ENCODE results near the gene THY1.

- TF ChIP-seq POLR2AphosphoS5 (IDR thresholded peaks at IDR 0.05; ENCODE audit: low read depth, low read length) (no peak), CTCF (IDR thresholded peaks at IDR 0.05; ENCODE audit: control extremely low read depth in 1 of 3, insufficient read depth in 1 of 3, low read depth in 1 of 3, low read length in 3 of 3) (no peak), POLR2A (IDR thresholded peaks at IDR 0.05; ENCODE audit: control extremely low read depth in 1 of 2, low read depth in 2 of 2, low read length in 2 of 2) (no peak), GABPA (IDR thresholded peaks at IDR 0.05; ENCODE audit: borderline replicate concordance, insufficient read depth, low read length) (no peak), ATF2 (IDR thresholded peaks at IDR 0.05; ENCODE audit: low read length) (no peak), CHD2 (IDR thresholded peaks at IDR 0.05; ENCODE audit: low read length) (no peak), ASH2L (IDR thresholded peaks at IDR 0.05; ENCODE audit: low read length) (no peak), SP1 (IDR thresholded peaks at IDR 0.05; ENCODE audit: low read depth, low read length) (no peak), MAFK (IDR thresholded peaks at IDR 0.05; ENCODE audit: low read depth, low read length) (no peak), BACH1 (IDR thresholded peaks at IDR 0.05; ENCODE audit: low read length) (no peak), ATF3 (IDR thresholded peaks at IDR 0.05; ENCODE audit: insufficient read depth, low read depth, low read length) (no peak), EZH2 (IDR thresholded peaks at IDR 0.05; ENCODE audit: low read depth, low read length, severe bottlenecking) (no peak)
These were observed 42.7 kb downstream of the THY1 start for GRCh38 chr11:119380160-119380826.
